Measurements from ENCODE around the gene FOXQ1.

- TF ChIP-seq GATA2 (IDR thresholded peaks at IDR 0.05; ENCODE audit: low read depth, low read length) (no peak), GATA3 (IDR thresholded peaks at IDR 0.05; ENCODE audit: low read depth, low read length) (no peak)
Observed at GRCh38 chr6:1322156-1322555, 10.3 kb downstream of the FOXQ1 start.

Data from SH-SY5Y (cell line).